Measurements from ENCODE around the gene FADS1.

Gene FADS1

GRCh38 chr11:61838501-61838900 lies 21.7 kb upstream of the FADS1 start:
- no peak overlapping the region for H3K4me3 ChIP-seq (replicated peaks; ENCODE audit: low read depth, low read length)
- no peak for TF ChIP-seq CTCF (IDR thresholded peaks at IDR 0.05; ENCODE audit: low read depth, low read length, missing control alignments)
- no peak for DNase-seq (ENCODE audit: extremely low read depth, low read depth)

- TF ChIP-seq CTCF (IDR thresholded peaks at IDR 0.05; ENCODE audit: low read depth, low read length, missing control alignments), result no peak
- no peak overlapping the region for H3K4me3 ChIP-seq (replicated peaks; ENCODE audit: low read depth, low read length)
These were observed 20.7 kb upstream of the FADS1 start for GRCh38 chr11:61837411-61838005.

GRCh38 chr11:61836193-61836592 lies 19.4 kb upstream of the FADS1 start:
- no peak overlapping the region for H3K4me3 ChIP-seq (replicated peaks; ENCODE audit: low read depth, low read length)
- no peak for TF ChIP-seq CTCF (IDR thresholded peaks at IDR 0.05; ENCODE audit: low read depth, low read length, missing control alignments)
- DNase-seq (ENCODE audit: extremely low read depth, low read depth), result no peak

More at GRCh38 chr11:61837411-61838005, 20.7 kb upstream of the FADS1 start:
- DNase-seq (ENCODE audit: extremely low read depth, low read depth), result no peak

GRCh38 chr11:61834278-61835048 lies 17.7 kb upstream of the FADS1 start:
- no peak overlapping the region for H3K4me3 ChIP-seq (replicated peaks; ENCODE audit: low read depth, low read length)
- TF ChIP-seq CTCF (IDR thresholded peaks at IDR 0.05; ENCODE audit: low read depth, low read length, missing control alignments), result no peak
- no peak for DNase-seq (ENCODE audit: extremely low read depth, low read depth)

GRCh38 chr11:61833926-61834277 lies 17.1 kb upstream of the FADS1 start:
- no peak for TF ChIP-seq CTCF (IDR thresholded peaks at IDR 0.05; ENCODE audit: low read depth, low read length, missing control alignments)
- DNase-seq (ENCODE audit: extremely low read depth, low read depth), result no peak

GRCh38 chr11:61833471-61833870 lies 16.7 kb upstream of the FADS1 start:
- no peak for TF ChIP-seq CTCF (IDR thresholded peaks at IDR 0.05; ENCODE audit: low read depth, low read length, missing control alignments)
- no peak overlapping the region for H3K4me3 ChIP-seq (replicated peaks; ENCODE audit: low read depth, low read length)
- DNase-seq (ENCODE audit: extremely low read depth, low read depth), result no peak

More at GRCh38 chr11:61833926-61834277, 17.1 kb upstream of the FADS1 start:
- no peak overlapping the region for H3K4me3 ChIP-seq (replicated peaks; ENCODE audit: low read depth, low read length)

Data from HFF-Myc (cell line).